ENCODE measurements around the gene TP63. TPM values are rescaled to one million over a fixed set of nuclear protein-coding genes. Genes with fewer than 3 reads are reported as not detected.
"Not testable (repeated sequence)": the region's sequence is repeated elsewhere in the genome, so short reads cannot be mapped to it uniquely, and the experiment has no call there.

The TP63 gene
- total RNA-seq, 1 donor, result 1.8 TPM

DNA sequence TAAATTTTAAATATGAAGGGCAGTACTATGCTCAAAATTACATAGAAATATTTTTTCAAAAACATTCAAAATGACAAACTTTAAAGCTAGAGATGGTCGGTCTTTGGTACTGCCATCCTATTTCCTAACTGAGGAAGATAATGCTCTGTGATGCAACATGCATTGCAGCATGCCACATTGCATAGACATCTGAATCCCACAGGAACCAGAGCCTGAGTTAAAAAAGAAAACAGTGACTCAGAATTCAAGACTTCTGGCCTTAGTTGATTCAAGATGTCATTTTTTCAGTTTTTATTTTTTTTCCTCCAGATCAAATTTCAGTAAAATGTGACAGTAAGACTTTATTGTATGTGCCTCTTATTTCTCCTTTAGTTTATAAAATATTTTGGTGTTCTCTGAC is 33.1 kb downstream of the TP63 start:
- H3K4me1 ChIP-seq (ENCODE audit: insufficient read depth, low read length), result peaks cover 16% of the 10 kb centered on the region
- H3K4me2 ChIP-seq (ENCODE audit: insufficient read depth, low read length), result peak overlapping the region; percentile 30
- H3K9me3 ChIP-seq (ENCODE audit: low read depth, low read length), result no peaks in the 10 kb centered on the region
- peak; percentile 71 for DNase-seq (ENCODE audit: insufficient read length, low spot score, missing footprints)
- H3K27me3 ChIP-seq (ENCODE audit: insufficient read depth, low read length), result no peaks in the 10 kb centered on the region
- H3K79me2 ChIP-seq (ENCODE audit: insufficient read depth, low read length), result no peaks in the 10 kb centered on the region
- no peak overlapping the region for H2AFZ ChIP-seq (ENCODE audit: low read length)
- no peak overlapping the region for H3K4me3 ChIP-seq (ENCODE audit: insufficient read depth, low read length)
- no peaks in the 10 kb centered on the region for H3K36me3 ChIP-seq (ENCODE audit: insufficient read depth, low read length)
- H4K20me1 ChIP-seq (ENCODE audit: insufficient read depth, low read length), result no peaks in the 10 kb centered on the region
- H3K27ac ChIP-seq (ENCODE audit: low read depth, low read length), result peak overlapping the region; percentile 72
- TF ChIP-seq, protein P1, sequence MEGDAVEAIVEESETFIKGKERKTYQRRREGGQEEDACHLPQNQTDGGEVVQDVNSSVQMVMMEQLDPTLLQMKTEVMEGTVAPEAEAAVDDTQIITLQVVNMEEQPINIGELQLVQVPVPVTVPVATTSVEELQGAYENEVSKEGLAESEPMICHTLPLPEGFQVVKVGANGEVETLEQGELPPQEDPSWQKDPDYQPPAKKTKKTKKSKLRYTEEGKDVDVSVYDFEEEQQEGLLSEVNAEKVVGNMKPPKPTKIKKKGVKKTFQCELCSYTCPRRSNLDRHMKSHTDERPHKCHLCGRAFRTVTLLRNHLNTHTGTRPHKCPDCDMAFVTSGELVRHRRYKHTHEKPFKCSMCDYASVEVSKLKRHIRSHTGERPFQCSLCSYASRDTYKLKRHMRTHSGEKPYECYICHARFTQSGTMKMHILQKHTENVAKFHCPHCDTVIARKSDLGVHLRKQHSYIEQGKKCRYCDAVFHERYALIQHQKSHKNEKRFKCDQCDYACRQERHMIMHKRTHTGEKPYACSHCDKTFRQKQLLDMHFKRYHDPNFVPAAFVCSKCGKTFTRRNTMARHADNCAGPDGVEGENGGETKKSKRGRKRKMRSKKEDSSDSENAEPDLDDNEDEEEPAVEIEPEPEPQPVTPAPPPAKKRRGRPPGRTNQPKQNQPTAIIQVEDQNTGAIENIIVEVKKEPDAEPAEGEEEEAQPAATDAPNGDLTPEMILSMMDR (IDR thresholded peaks at IDR 0.05; ENCODE audit: extremely low read depth, low read depth, low read length), result no peak

DNA sequence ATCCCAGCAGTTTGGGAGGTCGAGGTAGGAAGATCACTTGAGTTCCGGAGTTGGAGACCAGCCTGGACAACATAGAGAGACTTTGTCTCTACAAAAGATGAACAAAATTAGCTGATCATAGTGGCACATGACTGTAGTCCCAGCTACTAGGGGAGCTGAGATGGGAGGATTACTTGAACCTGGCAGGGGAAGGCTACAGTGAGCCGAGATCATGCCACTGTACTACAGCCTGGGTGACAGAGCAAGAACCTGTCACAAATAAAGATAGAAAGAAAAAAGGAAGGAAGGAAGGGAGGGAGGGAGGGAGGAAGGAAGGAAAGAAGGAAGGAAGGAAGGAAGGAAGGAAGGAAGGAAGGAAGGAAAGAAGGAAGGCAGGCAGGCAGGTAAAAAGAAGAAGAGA is 41.2 kb downstream of the TP63 start:
- H3K27me3 ChIP-seq (ENCODE audit: insufficient read depth, low read length); H3K27ac ChIP-seq (ENCODE audit: low read depth, low read length); H3K9me3 ChIP-seq (ENCODE audit: low read depth, low read length); H3K79me2 ChIP-seq (ENCODE audit: insufficient read depth, low read length); H3K36me3 ChIP-seq (ENCODE audit: insufficient read depth, low read length); H3K4me3 ChIP-seq (ENCODE audit: insufficient read depth, low read length); H2AFZ ChIP-seq (ENCODE audit: low read length); H3K4me1 ChIP-seq (ENCODE audit: insufficient read depth, low read length); H3K4me2 ChIP-seq (ENCODE audit: insufficient read depth, low read length); DNase-seq (ENCODE audit: insufficient read length, low spot score, missing footprints); H4K20me1 ChIP-seq (ENCODE audit: insufficient read depth, low read length): not testable (repeated sequence)

DNA sequence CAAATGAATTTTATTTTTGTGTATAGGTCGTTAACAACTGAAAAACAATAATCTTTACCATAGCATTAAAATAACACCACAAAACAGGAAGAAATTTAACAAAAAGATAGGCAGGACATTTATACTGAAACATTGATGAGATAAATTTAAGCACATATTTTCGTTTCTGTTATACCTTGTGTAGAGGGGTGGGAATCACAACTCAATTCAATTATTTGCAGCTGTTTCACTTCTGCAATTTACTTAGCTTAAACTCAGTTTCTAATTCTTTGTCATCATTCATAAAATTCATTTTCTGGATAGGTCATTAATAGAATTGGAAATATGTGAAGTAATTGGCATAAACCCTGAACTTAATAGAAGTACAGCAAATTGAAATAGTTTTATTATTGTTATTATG is 42.3 kb downstream of the TP63 start:
- TF ChIP-seq, protein P1 (IDR thresholded peaks at IDR 0.05; ENCODE audit: extremely low read depth, low read depth, low read length), result no peak
- no peak for DNase-seq (ENCODE audit: insufficient read length, low spot score, missing footprints)
- no peaks in the 10 kb centered on the region for H3K36me3 ChIP-seq (ENCODE audit: insufficient read depth, low read length)
- H3K9me3 ChIP-seq (ENCODE audit: low read depth, low read length), result no peaks in the 10 kb centered on the region
- H3K4me1 ChIP-seq (ENCODE audit: insufficient read depth, low read length), result no peaks in the 10 kb centered on the region
- no peak overlapping the region for H3K27ac ChIP-seq (ENCODE audit: low read depth, low read length)
- no peaks in the 10 kb centered on the region for H4K20me1 ChIP-seq (ENCODE audit: insufficient read depth, low read length)
- no peaks in the 10 kb centered on the region for H3K79me2 ChIP-seq (ENCODE audit: insufficient read depth, low read length)
- no peak overlapping the region for H2AFZ ChIP-seq (ENCODE audit: low read length)
- no peak overlapping the region for H3K4me2 ChIP-seq (ENCODE audit: insufficient read depth, low read length)
- H3K27me3 ChIP-seq (ENCODE audit: insufficient read depth, low read length), result no peaks in the 10 kb centered on the region
- H3K4me3 ChIP-seq (ENCODE audit: insufficient read depth, low read length), result no peak overlapping the region

DNA sequence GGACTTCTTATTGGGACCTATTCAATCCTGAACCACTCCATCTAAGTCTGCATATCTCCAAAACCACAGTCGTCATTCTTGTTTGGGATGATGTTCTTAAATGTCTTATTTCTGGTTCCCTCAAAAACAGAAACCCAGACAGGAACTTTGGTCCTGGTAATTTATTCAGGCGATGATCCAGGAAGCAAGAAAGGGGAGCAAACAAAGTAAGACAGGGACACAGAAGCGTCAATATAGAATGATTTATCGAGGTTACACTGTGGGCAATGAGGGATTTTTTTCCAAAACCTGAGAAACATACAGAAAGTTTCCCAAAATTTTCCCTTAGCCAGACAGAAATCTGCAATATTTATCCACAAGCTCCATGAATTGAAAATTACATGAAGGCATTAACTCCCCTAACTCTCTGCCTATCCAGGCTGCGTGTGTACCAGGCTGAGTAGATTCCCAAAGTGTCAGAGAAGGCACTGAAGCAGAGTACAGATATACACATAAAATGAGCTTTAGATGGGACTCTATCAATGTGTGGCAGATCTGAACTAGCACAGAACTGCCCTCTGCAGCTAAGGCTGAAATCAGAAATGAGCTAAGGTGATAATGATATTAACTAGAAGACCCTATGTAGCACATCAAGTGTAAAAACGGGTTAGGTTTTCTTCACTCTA is 43.2 kb downstream of the TP63 start:
- H3K79me2 ChIP-seq (ENCODE audit: insufficient read depth, low read length), result no peaks in the 10 kb centered on the region
- no peaks in the 10 kb centered on the region for H3K4me1 ChIP-seq (ENCODE audit: insufficient read depth, low read length)
- TF ChIP-seq, protein P1 (IDR thresholded peaks at IDR 0.05; ENCODE audit: extremely low read depth, low read depth, low read length), result no peak
- peak overlapping the region; percentile 9 for H2AFZ ChIP-seq (ENCODE audit: low read length)
- H3K4me3 ChIP-seq (ENCODE audit: insufficient read depth, low read length), result no peak overlapping the region
- no peaks in the 10 kb centered on the region for H3K27me3 ChIP-seq (ENCODE audit: insufficient read depth, low read length)
- no peaks in the 10 kb centered on the region for H4K20me1 ChIP-seq (ENCODE audit: insufficient read depth, low read length)
- no peak overlapping the region for H3K27ac ChIP-seq (ENCODE audit: low read depth, low read length)
- H3K4me2 ChIP-seq (ENCODE audit: insufficient read depth, low read length), result peak overlapping the region; percentile 16
- H3K36me3 ChIP-seq (ENCODE audit: insufficient read depth, low read length), result no peaks in the 10 kb centered on the region
- no peaks in the 10 kb centered on the region for H3K9me3 ChIP-seq (ENCODE audit: low read depth, low read length)
- no peak for DNase-seq (ENCODE audit: insufficient read length, low spot score, missing footprints)

Measured in osteoblast (primary cell).